GM12891 (cell line): ENCODE measurements around the gene TMEM223.

Experiments
- DNase-seq: peaks from one replicate; pipeline ENCODE4 v3.0.0; 2011; ENCODE audit warnings: low spot score; ENCODE audit not compliant: insufficient read length
- FAIRE-seq: peaks from 2 replicates; lab custom pipeline; 2011; peaks lifted over from hg19 to GRCh38; lab: Jason Lieb, UNC
- PAX5 ChIP-seq: IDR thresholded peaks from 2 replicates; pipeline ENCODE4 v1.6.1; 2011; ENCODE audit warnings: low read length, moderate library complexity, mild to moderate bottlenecking; ENCODE audit not compliant: insufficient read depth, severe bottlenecking
- POLR2A ChIP-seq: IDR thresholded peaks from 2 replicates; pipeline ENCODE4 v1.6.1; 2011; ENCODE audit warnings: low read depth, low read length, control low read depth
- POLR2AphosphoS5 ChIP-seq: IDR thresholded peaks from 2 replicates; pipeline ENCODE4 v1.6.1; 2011; ENCODE audit warnings: low read depth, low read length, control low read depth
- POU2F2 ChIP-seq: IDR thresholded peaks from 2 replicates; pipeline ENCODE4 v1.6.1; 2011; ENCODE audit warnings: low read depth, mild to moderate bottlenecking, control low read depth, low read length, moderate library complexity
- SPI1 ChIP-seq: IDR thresholded peaks from 2 replicates; pipeline ENCODE4 v1.6.1; 2011; ENCODE audit warnings: low read depth, low read length, control low read depth
- TAF1 ChIP-seq: IDR thresholded peaks from 2 replicates; pipeline ENCODE4 v1.6.1; 2011; ENCODE audit warnings: low read depth, low read length, control low read depth

Gene TMEM223

GRCh38 chr11:62801071-62801470 is 9.3 kb upstream of the TMEM223 start:
- FAIRE-seq (no peak), DNase-seq (no peak)
- TF ChIP-seq POLR2AphosphoS5, result no peak
- TF ChIP-seq TAF1, result no peak

DNA sequence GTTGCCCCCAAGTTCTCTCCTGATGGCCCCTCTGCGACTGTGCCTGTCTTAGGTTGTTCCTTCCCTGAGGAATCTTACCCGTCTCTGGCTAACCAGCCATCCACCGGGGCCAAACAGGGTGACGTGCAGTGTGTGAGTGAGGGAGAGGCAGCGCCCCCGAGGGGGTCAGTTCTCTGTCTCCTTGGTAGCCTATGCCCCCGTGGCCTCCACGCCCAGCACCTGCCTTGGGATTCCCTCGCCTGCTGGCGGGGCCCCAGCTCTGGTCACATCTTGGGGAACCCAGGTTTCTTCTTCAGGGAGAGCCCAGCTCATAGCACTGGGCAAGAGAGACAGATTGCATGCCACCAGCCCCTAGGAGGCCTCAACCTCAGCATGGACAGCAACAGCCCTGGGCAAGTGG is 7.7 kb upstream of the TMEM223 start:
- TF ChIP-seq PAX5 (no peak), TAF1 (no peak), POLR2AphosphoS5 (no peak), SPI1 (no peak), POU2F2 (no peak), POLR2A (no peak)
- DNase-seq, result no peak

GRCh38 chr11:62796281-62796680 is 4.5 kb upstream of the TMEM223 start:
- TF ChIP-seq SPI1, result no peak
- TF ChIP-seq POLR2AphosphoS5, result no peak
- TF ChIP-seq POLR2A, result no peak
- no peak for TF ChIP-seq POU2F2
- FAIRE-seq (no peak), DNase-seq (no peak)

More for the DNA sequence above, 7.7 kb upstream of the TMEM223 start:
- FAIRE-seq, result no peak

DNA sequence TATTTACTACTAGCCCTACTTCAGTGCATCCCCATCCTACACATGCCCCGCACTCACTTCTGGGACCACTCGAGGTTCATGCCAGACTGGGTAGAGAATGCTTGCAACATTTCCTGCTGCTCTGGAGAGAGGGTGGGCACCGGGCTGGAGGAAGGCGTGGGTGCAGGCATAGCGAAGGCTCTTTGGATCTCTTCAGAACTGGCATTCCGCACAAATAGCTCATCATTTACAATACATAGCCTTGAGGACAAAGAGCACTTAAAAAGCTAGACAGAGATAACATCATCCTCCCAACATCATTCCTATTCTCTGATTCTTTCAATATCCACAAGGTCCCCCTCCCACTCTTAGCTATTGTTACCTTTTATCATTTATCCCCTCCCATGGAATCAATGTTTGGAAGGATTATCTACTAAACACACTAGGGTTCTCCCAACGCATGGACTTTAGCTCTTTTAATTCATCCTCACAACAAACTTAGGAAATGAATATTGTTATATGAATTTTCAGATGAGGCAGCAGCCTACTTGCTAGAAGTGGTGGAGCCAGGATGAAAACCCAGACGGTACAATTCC is 2.5 kb upstream of the TMEM223 start:
- FAIRE-seq (no peak), DNase-seq (no peak)
- TF ChIP-seq POU2F2 (no peak), POLR2A (no peak), PAX5 (no peak), POLR2AphosphoS5 (no peak), SPI1 (no peak), TAF1 (no peak)

- no peak for DNase-seq
- no peak for FAIRE-seq
- TF ChIP-seq POU2F2 (no peak), POLR2A (no peak; the same call in 1 of the 2 replicates), PAX5 (no peak), SPI1 (no peak), POLR2AphosphoS5 (0 out of 2 replicates have a peak, but pooled peaks have one; percentile 5), TAF1 (no peak)
These were observed 383 bp upstream of the TMEM223 start for GRCh38 chr11:62792202-62792575.

GRCh38 chr11:62789576-62789975 is 2.2 kb downstream of the TMEM223 start:
- no peak for DNase-seq
- FAIRE-seq, result no peak
- no peak for TF ChIP-seq SPI1
- TF ChIP-seq POLR2AphosphoS5, result no peak
- no peak for TF ChIP-seq POU2F2
- no peak for TF ChIP-seq POLR2A
- no peak for TF ChIP-seq TAF1
- no peak for TF ChIP-seq PAX5

DNA sequence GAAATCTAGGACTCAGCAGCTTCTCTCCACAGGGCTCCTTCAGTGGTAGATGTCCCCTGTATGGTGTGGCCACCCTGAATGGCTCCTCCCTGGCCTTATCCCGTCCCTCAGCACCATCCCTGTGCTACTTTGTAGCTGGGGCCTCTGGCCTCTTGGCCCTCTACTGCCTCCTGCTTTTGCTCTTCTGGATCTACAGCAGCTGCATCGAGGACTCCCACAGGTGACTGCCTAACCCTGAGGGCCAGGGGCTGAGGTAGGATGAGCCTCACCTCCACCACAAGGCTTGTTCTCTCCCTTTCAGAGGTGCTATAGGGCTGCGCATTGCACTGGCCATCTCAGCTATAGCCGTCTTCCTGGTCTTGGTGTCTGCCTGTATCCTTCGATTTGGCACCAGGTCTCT is 2.8 kb downstream of the TMEM223 start:
- FAIRE-seq (no peak), DNase-seq (no peak)
- TF ChIP-seq POLR2AphosphoS5 (no peak), SPI1 (no peak), TAF1 (no peak), POU2F2 (no peak), POLR2A (no peak), PAX5 (no peak)

GRCh38 chr11:62787005-62787759 is 4.6 kb downstream of the TMEM223 start, which contains the start of gene TMEM179B:
Gene TMEM179B (plus strand): TSS chr11:62787402. CDS start chr11:62787432, 30 bp downstream.
- peak; percentile 93 for FAIRE-seq
- TF ChIP-seq POLR2A (peak; percentile 97), PAX5 (peak; percentile 47), SPI1 (no peak), POLR2AphosphoS5 (peak; percentile 98), TAF1 (peak; percentile 90), POU2F2 (peak; percentile 89)
- peak; percentile 93 for DNase-seq

GRCh38 chr11:62786318-62787004 is 5.3 kb downstream of the TMEM223 start:
- FAIRE-seq (peak; percentile 82), DNase-seq (peak; percentile 89)
- TF ChIP-seq POLR2AphosphoS5, result no peak
- TF ChIP-seq TAF1, result 0 out of 2 replicates have a peak, but pooled peaks have one; percentile 16
